ENCODE measurements around the gene RPS15.

GRCh38 chr19:1394252-1395193, 43.7 kb upstream of the RPS15 start:
- TF ChIP-seq CTCF (IDR thresholded peaks at IDR 0.05): no peak
- no peak for TF ChIP-seq ZFX (IDR thresholded peaks at IDR 0.05; ENCODE audit: borderline replicate concordance)

Measured in 22Rv1 (cell line).